CD4-positive, alpha-beta T cell treated with Interleukin-15 for 4 hours (primary cell): ENCODE measurements around the gene ITGA7.
A peak's percentile ranks its signal among the peaks of the same experiment; 100 is the strongest.

ENCODE experiments used
- DNase-seq: peaks from one replicate; pipeline ENCODE4 v3.0.0-alpha.2; 2020; ENCODE audit warnings: low spot score

Gene ITGA7

DNA sequence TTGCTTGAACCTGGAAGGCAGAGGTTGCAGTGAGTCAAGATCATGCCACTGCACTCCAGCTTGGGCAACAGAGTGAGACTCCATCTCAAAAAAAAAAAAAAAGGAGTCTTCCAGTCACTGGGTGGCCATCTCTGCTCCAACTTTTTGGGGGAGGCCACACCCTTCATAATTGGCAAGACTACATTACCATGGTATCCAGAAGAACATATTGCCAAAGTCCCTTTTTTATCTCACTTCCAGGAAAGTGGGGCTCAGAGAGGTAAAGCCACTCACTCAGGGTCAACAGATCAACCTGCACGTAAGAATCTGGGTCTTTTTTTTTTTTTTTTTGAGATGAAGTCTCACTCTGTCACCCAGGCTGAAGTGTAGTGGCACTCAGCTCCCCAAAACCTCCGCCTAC, 26.2 kb upstream of the ITGA7 start:
- DNase-seq, result no peak

DNA sequence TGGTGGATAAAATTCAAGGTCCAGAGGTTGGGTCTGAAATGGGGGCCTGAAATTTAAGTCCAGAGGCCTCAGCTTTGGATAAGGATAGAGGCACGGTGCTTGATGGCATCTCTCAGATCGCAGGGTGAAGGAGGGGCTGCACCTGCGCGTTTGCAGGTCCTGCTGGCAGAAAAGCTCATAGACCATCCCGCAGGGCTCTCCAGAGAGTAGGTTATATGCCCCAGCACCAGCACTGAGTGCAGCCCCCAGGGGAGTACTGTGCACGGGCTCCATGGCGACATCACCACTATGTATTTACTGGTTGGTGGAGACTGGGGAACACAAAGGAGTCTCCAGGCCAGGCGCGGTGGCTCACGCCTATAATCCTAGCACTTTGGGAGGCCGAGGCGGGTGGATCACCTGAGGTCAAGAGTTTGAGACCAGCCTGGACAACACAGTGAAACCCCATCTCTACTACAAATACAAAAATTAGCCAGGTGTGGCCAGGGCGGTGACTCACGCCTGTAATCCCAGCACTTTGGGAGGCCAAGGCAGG, 25.4 kb upstream of the ITGA7 start:
- no peak for DNase-seq

DNA sequence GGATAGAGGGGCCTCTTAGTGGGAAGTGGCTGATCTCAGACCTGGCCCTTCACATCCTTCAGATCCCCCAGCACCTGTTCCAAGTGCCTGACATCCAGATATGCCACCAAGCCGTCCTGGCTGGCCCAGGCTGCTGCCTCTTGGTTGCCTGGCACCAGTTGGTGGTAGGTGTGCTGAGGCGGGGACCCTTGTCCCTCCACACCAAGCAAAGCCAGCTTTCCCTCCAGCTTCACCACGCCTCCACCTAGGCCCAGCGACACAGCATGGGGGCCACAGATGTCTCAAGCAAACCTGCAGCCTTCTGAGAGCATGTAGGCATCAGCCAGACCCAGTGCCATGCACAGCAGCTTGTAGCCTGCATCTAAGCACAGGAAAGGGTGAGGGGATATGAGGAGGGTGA, 24.6 kb upstream of the ITGA7 start:
- no peak for DNase-seq

GRCh38 chr12:55729819-55730818, 22.4 kb upstream of the ITGA7 start:
- no peak for DNase-seq

DNA sequence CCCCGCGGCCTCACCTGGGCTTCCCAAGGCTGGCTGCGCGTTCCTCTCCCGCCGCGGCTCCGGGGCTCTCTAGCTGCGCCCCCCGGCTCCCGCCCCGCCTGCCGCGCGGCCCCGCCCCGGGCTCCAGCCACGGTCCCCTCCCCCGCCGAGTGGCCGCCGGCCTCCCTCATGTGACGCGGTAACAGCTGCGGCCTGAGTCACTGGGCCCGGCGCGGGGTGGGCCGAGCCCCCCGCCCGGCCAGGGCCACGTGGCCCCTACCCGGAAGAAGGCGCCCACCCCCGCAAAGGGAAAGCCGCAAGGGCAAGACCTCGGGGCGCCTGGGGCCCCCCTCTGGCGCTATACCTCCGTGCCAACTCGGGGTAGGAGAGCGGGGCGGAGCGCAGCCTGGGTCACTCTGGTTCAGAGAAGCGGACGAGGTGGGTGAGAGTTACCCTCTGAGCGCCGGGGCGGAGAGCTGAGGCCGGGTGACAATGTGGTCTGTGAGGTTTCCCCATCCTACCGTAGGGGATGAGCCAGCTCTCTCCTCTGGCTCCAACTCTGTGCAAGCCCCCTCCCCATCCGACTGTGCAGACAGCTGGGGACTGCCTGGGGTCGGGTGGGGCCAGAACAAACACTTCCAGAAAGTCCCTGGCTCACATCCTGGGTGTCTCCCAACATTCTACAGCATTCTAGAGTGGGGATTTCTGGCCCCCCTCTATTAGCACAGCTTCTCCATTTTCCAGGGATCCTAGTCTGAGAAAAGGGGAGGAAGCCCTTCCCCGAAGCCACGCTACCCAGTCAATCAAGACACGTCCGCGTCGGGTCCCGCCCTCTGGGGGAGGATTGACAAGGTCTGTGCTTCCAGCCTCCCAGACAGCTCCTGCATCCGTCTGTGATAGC, 21.5 kb upstream of the ITGA7 start, which contains the start of gene CD63:
Gene CD63, minus strand, starts transcription at position 71 of the 880 bp plus-strand sequence. CDS start 668 bp downstream, outside the sequence.
- DNase-seq, result peak; percentile 60

- DNase-seq, result no peak
These were observed 20.7 kb upstream of the ITGA7 start for GRCh38 chr12:55728186-55728938.

DNA sequence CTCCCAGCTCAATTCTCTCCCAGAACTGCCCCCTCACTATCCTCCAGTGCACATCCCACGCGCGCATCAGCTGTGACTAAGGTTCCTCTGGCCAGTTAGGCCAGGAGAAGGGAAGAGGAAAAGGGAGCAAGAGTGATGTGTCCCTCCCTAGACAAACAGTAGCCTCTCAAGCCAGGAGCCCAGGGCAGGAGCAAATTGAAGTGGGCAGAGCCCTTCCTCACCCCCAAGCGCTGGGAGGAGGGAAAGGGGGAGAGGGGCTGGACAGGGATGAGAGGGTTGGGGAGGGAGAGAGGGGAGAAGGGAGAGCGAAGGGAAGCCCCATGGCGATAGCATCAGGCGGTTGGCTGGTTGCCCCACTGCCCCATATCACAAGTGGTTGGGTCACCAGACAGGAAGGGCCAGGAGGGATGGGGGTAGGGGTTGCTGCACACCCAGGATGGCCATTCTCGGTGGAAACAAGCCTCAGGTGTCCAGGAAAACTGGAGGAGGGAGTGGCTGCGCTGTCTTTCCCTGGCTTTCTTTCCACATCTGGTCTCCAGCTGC, 20.0 kb upstream of the ITGA7 start:
- no peak for DNase-seq

DNA sequence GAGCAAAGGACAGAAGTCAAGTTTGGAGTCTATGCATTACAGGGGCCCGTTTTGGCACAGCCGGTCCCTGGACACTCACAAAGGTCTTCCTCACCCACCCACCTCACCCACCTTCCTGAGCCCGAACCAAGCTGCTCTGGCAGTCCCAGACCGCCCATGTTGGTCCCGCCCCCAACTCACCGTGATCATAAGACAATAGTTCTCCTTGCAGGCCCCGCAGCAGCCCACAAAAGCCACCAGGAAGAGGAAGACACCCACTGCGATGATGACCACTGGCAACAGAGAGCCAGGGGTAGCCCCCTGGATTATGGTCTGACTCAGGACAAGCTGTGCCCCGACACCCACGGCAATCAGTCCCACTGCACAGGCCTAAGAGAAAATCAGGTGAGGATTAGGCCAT, 19.3 kb upstream of the ITGA7 start:
- no peak for DNase-seq

DNA sequence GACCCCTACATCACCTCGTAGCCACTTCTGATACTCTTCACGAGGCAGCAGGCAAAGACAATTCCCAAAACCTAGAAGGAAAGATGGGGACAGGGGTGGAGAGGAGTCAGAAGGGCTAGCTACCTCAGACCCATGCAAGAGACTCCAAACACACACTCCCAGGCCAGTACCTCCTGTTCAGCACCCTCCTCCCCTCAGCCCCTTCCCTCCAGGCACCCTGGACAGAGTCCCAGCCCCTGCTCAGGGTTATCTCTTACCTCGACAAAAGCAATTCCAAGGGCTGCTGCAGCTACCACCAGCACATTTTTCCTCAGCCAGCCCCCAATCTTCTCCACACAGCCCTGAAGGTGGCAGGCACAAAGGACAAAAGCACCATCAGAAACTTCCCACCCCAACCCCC, 17.9 kb upstream of the ITGA7 start:
- no peak for DNase-seq

DNA sequence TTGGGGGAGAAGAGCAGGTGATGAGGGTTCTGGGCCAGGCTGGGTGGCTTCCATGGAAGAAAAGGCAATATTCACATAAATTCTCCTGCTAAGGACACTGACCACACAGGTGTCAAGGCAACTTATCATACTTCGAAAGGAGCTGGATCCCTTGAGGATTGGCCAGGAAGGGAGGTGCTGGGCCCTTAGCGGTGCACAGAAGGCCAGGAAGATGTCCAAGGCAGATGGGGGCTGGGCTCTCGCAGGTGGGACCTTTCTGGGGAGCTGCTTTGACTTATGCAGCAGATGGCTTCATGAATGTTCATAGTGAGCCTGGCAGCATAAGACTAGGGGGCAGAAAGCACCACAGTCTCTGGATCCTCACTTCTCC, 17.2 kb upstream of the ITGA7 start:
- DNase-seq, result no peak

- peak; percentile 67 for DNase-seq
These were observed 16.7 kb upstream of the ITGA7 start for GRCh38 chr12:55724226-55724939.

DNA sequence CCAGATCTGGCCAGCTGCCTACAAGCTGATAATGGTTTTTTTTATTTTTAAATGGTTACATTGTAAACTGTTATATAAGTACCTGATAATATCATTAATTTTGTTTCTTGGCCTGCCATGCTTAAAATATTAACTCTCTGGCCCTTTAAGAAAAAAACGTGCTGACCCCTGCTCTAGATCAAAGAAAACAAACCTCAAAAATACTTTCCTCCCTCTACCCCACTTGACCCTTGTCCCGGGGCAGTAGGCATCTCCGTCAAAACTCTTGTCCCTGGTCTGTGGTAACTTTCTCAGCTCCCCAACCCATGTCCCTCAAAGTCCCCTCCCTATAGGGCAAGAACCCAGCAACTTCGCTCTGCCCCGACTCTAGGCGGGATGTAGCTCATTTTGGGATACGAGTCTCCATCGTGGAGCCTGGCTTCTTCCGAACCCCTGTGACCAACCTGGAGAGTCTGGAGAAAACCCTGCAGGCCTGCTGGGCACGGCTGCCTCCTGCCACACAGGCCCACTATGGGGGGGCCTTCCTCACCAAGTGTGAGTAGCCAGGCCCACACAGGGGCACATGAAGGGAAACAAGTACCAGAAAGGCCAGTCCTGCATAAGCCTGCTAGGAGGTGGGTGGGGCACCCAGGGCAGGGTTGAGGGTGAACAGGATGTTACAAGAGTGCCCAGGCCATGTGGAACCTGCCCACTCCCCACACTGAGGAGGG, 16.0 kb upstream of the ITGA7 start:
- DNase-seq, result no peak

- DNase-seq, result no peak
These were observed 15.2 kb upstream of the ITGA7 start for GRCh38 chr12:55722948-55723347.

DNA sequence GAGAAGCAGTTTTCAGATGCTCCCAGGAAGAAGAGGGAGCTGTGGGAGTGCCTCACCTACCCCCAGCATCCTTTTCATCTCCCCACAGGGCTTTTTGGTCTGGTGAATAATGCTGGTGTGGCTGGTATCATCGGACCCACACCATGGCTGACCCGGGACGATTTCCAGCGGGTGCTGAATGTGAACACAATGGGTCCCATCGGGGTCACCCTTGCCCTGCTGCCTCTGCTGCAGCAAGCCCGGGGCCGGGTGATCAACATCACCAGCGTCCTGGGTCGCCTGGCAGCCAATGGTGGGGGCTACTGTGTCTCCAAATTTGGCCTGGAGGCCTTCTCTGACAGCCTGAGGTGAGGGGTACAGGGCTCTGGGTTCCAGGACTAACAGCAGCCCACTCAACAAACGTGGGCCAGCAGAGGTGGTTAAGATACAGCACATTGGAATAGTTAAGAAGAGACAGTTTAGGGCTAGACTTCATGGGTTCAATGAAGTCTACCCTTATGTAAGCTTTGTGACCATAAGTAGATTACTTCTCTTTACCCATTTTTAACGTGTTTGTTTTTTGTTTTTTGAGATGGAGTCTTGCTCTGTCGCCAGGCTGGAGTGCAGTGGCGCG, 14.0 kb upstream of the ITGA7 start:
- no peak for DNase-seq

DNA sequence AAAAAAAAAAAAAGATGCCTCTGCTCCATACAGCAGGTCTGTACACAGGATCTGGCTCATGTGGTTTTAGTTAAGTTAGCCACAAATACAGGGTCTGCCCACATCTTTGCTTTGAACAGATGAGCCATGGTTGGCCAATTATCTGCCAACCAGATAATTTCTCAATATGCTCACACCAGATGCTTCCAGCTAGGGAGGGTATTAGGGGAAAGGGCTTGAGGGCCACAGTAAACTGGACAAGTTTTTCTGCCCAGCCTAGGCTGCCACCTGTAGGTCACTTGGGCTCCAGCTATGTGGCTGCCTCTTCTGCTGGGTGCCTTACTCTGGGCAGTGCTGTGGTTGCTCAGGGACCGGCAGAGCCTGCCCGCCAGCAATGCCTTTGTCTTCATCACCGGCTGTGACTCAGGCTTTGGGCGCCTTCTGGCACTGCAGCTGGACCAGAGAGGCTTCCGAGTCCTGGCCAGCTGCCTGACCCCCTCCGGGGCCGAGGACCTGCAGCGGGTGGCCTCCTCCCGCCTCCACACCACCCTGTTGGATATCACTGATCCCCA, 13.3 kb upstream of the ITGA7 start:
- no peak for DNase-seq

GRCh38 chr12:55720071-55720564, 12.4 kb upstream of the ITGA7 start, which contains the start of gene RDH5:
TSS of gene RDH5 (plus strand) at chr12:55720393. CDS start at chr12:55721185, 792 bp downstream.
- no peak for DNase-seq

GRCh38 chr12:55719371-55719770, 11.7 kb upstream of the ITGA7 start:
- no peak for DNase-seq

- no peak for DNase-seq
These were observed 11.0 kb upstream of the ITGA7 start for GRCh38 chr12:55718624-55719275.

- no peak for DNase-seq
These were observed 10.3 kb upstream of the ITGA7 start for GRCh38 chr12:55718015-55718414.
